ENCODE results near the gene LPAR1. TPM values are rescaled to one million over a fixed set of nuclear protein-coding genes. Genes with fewer than 3 reads are reported as not detected.

Gene LPAR1
- total and polyA plus RNA-seq, 10 of the 15 experiments (the other 5 are each of a cell fraction or from before 2014, with no cell fraction given) = 3.3 to 12.9 (median 8.4) TPM

DNA sequence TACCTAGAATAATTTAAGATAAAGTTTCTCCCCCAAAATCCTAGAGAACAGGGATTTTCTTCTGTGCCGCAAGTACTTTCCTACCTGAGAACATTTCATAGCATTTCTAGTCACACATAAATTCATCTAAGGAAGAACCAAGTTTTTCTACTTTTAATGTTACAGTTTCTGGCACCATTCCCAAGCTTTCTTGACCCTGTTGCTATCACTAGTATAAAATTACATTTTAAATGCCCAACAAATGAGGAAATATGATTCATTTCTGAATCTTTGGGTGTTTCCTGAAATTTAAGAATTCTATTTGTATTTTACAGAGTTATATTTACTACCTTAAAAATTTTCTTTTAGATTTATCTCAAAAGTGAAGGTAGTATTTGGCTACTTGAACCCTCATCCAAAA lies 137.8 kb downstream of the LPAR1 start:
- H3K9me3 ChIP-seq (replicated peaks; ENCODE audit: control insufficient read depth, insufficient read depth, low read length) = peaks cover 10% of the 10 kb centered on the region; the same call in 2 of the 3 replicates
- DNase-seq (ENCODE audit: low read depth, low spot score) (no peak), ATAC-seq (no peak), FAIRE-seq (no peak)
- no peak overlapping the region for H3K9ac ChIP-seq (ENCODE audit: control insufficient read depth, insufficient read depth, low read length)
- no peak overlapping the region for H3K4me2 ChIP-seq (ENCODE audit: control insufficient read depth, insufficient read depth)
- 88% methylated on average over 1 of the region's 1 CpG for WGBS (ENCODE audit: insufficient coverage, insufficient replicate concordance, low lambda C conversion rate, missing lambda C conversion rate)
- H3K4me1 ChIP-seq (ENCODE audit: control insufficient read depth, insufficient read depth, low read length) = no peaks in the 10 kb centered on the region
- H3K27ac ChIP-seq (ENCODE audit: control insufficient read depth, insufficient read depth) = no peak overlapping the region
- no peaks in the 10 kb centered on the region for H3K79me2 ChIP-seq (ENCODE audit: control insufficient read depth, insufficient read depth, low read length)
- in situ Hi-C loops (cut with MboI) (no loop called here), intact Hi-C loops (cut with micrococcal nuclease; ENCODE audit: unreplicated experiment) (no loop called here)
- H3K4me3 ChIP-seq = no peak overlapping the region
- RAD21 ChIA-PET (ENCODE audit: unreplicated experiment) = no interaction called here
- no peak overlapping the region for H2AFZ ChIP-seq (ENCODE audit: control insufficient read depth, low read depth, low read length)
- no peaks in the 10 kb centered on the region for H3K36me3 ChIP-seq (ENCODE audit: control insufficient read depth in 2 of 2, insufficient read depth in 2 of 2, low read length in 1 of 2)
- no peaks in the 10 kb centered on the region for H4K20me1 ChIP-seq (ENCODE audit: control insufficient read depth, insufficient read depth)
- SMC1A ChIA-PET (ENCODE audit: uncharacterized antibody, unreplicated experiment) = interaction anchor here (0.8 to 1.3 kb wide), 2 partner anchors 13 to 33 kb away, joined by 3 read pairs; no protein-coding TSS in a partner anchor
- CTCF ChIA-PET = no interaction called here
- BruUV-seq (replicated peaks) = no TSS peak
- POLR2A ChIA-PET = interaction anchor here (0.6 kb wide), 1 partner anchor 8 kb away, joined by 3 read pairs; no protein-coding TSS in a partner anchor
- H3K27me3 ChIP-seq (replicated peaks in 1 of 2; ENCODE audit: control insufficient read depth in 2 of 2, insufficient read depth in 2 of 2, low read length in 1 of 2) = no peaks in the 10 kb centered on the region
- TF ChIP-seq MYB (IDR thresholded peaks at IDR 0.05; ENCODE audit: borderline replicate concordance, low read depth, low read length) (no peak), ZNF207 (IDR thresholded peaks at IDR 0.05; ENCODE audit: borderline replicate concordance) (no peak), GABPA (IDR thresholded peaks at IDR 0.05; ENCODE audit: low read depth) (no peak), PAX5 (IDR thresholded peaks at IDR 0.05; ENCODE audit: borderline replicate concordance, low read depth, low read length) (no peak), RBBP5 (conservative IDR thresholded peaks at IDR 0.05) (no peak), RUNX3 (IDR thresholded peaks at IDR 0.05; ENCODE audit: low read length) (no peak), LARP7 (IDR thresholded peaks at IDR 0.05) (no peak), EGR1 (IDR thresholded peaks at IDR 0.05; ENCODE audit: borderline replicate concordance in 1 of 2, low read depth in 2 of 2, low read length in 2 of 2) (no peak), CREB1 (IDR thresholded peaks at IDR 0.05; ENCODE audit: low read depth) (no peak), TCF12 (IDR thresholded peaks at IDR 0.05; ENCODE audit: low read depth, low read length) (no peak), NR2C1 (IDR thresholded peaks at IDR 0.05) (no peak), SMAD5 (IDR thresholded peaks at IDR 0.05; ENCODE audit: low read depth) (no peak)
- TF ChIP-seq, protein P1, sequence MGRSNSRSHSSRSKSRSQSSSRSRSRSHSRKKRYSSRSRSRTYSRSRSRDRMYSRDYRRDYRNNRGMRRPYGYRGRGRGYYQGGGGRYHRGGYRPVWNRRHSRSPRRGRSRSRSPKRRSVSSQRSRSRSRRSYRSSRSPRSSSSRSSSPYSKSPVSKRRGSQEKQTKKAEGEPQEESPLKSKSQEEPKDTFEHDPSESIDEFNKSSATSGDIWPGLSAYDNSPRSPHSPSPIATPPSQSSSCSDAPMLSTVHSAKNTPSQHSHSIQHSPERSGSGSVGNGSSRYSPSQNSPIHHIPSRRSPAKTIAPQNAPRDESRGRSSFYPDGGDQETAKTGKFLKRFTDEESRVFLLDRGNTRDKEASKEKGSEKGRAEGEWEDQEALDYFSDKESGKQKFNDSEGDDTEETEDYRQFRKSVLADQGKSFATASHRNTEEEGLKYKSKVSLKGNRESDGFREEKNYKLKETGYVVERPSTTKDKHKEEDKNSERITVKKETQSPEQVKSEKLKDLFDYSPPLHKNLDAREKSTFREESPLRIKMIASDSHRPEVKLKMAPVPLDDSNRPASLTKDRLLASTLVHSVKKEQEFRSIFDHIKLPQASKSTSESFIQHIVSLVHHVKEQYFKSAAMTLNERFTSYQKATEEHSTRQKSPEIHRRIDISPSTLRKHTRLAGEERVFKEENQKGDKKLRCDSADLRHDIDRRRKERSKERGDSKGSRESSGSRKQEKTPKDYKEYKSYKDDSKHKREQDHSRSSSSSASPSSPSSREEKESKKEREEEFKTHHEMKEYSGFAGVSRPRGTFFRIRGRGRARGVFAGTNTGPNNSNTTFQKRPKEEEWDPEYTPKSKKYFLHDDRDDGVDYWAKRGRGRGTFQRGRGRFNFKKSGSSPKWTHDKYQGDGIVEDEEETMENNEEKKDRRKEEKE (IDR thresholded peaks at IDR 0.05) = no peak
- TF ChIP-seq, protein P2, sequence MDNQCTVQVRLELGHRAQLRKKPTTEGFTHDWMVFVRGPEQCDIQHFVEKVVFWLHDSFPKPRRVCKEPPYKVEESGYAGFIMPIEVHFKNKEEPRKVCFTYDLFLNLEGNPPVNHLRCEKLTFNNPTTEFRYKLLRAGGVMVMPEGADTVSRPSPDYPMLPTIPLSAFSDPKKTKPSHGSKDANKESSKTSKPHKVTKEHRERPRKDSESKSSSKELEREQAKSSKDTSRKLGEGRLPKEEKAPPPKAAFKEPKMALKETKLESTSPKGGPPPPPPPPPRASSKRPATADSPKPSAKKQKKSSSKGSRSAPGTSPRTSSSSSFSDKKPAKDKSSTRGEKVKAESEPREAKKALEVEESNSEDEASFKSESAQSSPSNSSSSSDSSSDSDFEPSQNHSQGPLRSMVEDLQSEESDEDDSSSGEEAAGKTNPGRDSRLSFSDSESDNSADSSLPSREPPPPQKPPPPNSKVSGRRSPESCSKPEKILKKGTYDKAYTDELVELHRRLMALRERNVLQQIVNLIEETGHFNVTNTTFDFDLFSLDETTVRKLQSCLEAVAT (IDR thresholded peaks at IDR 0.05) = no peak
- TF ChIP-seq, protein P3, sequence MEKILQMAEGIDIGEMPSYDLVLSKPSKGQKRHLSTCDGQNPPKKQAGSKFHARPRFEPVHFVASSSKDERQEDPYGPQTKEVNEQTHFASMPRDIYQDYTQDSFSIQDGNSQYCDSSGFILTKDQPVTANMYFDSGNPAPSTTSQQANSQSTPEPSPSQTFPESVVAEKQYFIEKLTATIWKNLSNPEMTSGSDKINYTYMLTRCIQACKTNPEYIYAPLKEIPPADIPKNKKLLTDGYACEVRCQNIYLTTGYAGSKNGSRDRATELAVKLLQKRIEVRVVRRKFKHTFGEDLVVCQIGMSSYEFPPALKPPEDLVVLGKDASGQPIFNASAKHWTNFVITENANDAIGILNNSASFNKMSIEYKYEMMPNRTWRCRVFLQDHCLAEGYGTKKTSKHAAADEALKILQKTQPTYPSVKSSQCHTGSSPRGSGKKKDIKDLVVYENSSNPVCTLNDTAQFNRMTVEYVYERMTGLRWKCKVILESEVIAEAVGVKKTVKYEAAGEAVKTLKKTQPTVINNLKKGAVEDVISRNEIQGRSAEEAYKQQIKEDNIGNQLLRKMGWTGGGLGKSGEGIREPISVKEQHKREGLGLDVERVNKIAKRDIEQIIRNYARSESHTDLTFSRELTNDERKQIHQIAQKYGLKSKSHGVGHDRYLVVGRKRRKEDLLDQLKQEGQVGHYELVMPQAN (conservative IDR thresholded peaks at IDR 0.05) = no peak
- TF ChIP-seq, protein P4, sequence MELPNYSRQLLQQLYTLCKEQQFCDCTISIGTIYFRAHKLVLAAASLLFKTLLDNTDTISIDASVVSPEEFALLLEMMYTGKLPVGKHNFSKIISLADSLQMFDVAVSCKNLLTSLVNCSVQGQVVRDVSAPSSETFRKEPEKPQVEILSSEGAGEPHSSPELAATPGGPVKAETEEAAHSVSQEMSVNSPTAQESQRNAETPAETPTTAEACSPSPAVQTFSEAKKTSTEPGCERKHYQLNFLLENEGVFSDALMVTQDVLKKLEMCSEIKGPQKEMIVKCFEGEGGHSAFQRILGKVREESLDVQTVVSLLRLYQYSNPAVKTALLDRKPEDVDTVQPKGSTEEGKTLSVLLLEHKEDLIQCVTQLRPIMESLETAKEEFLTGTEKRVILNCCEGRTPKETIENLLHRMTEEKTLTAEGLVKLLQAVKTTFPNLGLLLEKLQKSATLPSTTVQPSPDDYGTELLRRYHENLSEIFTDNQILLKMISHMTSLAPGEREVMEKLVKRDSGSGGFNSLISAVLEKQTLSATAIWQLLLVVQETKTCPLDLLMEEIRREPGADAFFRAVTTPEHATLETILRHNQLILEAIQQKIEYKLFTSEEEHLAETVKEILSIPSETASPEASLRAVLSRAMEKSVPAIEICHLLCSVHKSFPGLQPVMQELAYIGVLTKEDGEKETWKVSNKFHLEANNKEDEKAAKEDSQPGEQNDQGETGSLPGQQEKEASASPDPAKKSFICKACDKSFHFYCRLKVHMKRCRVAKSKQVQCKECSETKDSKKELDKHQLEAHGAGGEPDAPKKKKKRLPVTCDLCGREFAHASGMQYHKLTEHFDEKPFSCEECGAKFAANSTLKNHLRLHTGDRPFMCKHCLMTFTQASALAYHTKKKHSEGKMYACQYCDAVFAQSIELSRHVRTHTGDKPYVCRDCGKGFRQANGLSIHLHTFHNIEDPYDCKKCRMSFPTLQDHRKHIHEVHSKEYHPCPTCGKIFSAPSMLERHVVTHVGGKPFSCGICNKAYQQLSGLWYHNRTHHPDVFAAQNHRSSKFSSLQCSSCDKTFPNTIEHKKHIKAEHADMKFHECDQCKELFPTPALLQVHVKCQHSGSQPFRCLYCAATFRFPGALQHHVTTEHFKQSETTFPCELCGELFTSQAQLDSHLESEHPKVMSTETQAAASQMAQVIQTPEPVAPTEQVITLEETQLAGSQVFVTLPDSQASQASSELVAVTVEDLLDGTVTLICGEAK (IDR thresholded peaks at IDR 0.05; ENCODE audit: borderline replicate concordance) = no peak

Measured in GM12878 (cell line).